B cell (primary cell): Measurements from ENCODE around the gene MAPK4.

Experiments
- EZH2 ChIP-seq: IDR thresholded peaks from 2 replicates; pipeline ENCODE4 v1.6.1; 2012; ENCODE audit warnings: borderline replicate concordance, low read depth, mild to moderate bottlenecking, moderate library complexity, low read length; ENCODE audit not compliant: insufficient read depth, poor library complexity, severe bottlenecking
- TF ChIP-seq, protein P1 (sequence below): fragments of 200-600 bp; IDR thresholded peaks from one replicate; pipeline ENCODE4 v1.8.0; 2022; ENCODE audit warnings: antibody characterized with exemption, mild to moderate bottlenecking

DNA sequence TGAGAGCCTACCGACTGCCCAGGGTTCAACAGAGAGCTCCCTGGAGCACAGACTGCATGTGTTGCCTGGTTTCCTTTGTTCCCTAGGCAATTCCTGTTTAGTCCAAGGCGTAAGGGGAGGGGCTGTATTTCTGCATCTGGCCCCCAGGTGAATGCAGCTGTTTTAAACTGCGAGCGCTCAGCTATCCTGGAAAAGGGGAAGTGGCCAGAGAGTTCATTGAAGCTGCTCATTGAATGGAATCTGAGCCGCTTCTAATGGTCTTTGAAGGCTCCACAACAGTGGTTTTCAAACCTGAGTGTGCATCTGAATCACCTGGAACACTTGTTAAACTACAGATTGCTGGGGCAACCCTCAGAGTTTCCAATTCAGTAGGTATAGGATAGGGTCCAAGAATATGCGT lies 18.1 kb downstream of the MAPK4 start:
- TF ChIP-seq, protein P1, sequence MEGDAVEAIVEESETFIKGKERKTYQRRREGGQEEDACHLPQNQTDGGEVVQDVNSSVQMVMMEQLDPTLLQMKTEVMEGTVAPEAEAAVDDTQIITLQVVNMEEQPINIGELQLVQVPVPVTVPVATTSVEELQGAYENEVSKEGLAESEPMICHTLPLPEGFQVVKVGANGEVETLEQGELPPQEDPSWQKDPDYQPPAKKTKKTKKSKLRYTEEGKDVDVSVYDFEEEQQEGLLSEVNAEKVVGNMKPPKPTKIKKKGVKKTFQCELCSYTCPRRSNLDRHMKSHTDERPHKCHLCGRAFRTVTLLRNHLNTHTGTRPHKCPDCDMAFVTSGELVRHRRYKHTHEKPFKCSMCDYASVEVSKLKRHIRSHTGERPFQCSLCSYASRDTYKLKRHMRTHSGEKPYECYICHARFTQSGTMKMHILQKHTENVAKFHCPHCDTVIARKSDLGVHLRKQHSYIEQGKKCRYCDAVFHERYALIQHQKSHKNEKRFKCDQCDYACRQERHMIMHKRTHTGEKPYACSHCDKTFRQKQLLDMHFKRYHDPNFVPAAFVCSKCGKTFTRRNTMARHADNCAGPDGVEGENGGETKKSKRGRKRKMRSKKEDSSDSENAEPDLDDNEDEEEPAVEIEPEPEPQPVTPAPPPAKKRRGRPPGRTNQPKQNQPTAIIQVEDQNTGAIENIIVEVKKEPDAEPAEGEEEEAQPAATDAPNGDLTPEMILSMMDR: no peak
- no peak for TF ChIP-seq EZH2
